Fibroblast of the aortic adventitia (primary cell): ENCODE results near the gene RASSF5. TPM values are rescaled to one million over a fixed set of nuclear protein-coding genes. Genes with fewer than 3 reads are reported as not detected.

Source experiments
- DNase-seq: peaks from one replicate; pipeline ENCODE4 v3.0.0-alpha.2; 2010; ENCODE audit warnings: low read depth
- H3K4me3 ChIP-seq: 2 replicates; pipeline ENCODE4 v1.5.1; 2011; ENCODE audit warnings: low read depth, mild to moderate bottlenecking, control low read depth, low read length, moderate library complexity
- CTCF ChIP-seq: IDR thresholded peaks from 2 replicates; pipeline ENCODE4 v1.5.1; 2011; ENCODE audit warnings: mild to moderate bottlenecking, low read length, control low read depth, inconsistent platforms; ENCODE audit not compliant: insufficient read depth
- total RNA-seq: library from RNA; depleted of rRNA; stranded (reverse); fragments of >200 nt; gene quantifications from 2 replicates; pipeline ENCODE4 v1.2.3, GENCODE V29; 2012; ENCODE audit warnings: low replicate concordance

The RASSF5 gene
- total RNA-seq, 1 donor: 4.1 TPM

- TF ChIP-seq CTCF: peak; percentile 91
- DNase-seq: peak; percentile 79
- no peak overlapping the region for H3K4me3 ChIP-seq
Observed at GRCh38 chr1:206583707-206584648, 76.6 kb downstream of the RASSF5 start.

GRCh38 chr1:206584683-206585082 lies 77.4 kb downstream of the RASSF5 start:
- no peak for TF ChIP-seq CTCF
- no peak for DNase-seq
- no peak overlapping the region for H3K4me3 ChIP-seq

GRCh38 chr1:206586501-206587445 lies 79.4 kb downstream of the RASSF5 start:
- no peak overlapping the region for H3K4me3 ChIP-seq
- no peak for DNase-seq
- TF ChIP-seq CTCF: no peak

- TF ChIP-seq CTCF: no peak
- DNase-seq: no peak
- H3K4me3 ChIP-seq: no peak overlapping the region
Observed at GRCh38 chr1:206587904-206588303, 80.6 kb downstream of the RASSF5 start.

GRCh38 chr1:206588492-206588891 lies 81.2 kb downstream of the RASSF5 start:
- no peak for TF ChIP-seq CTCF
- no peak overlapping the region for H3K4me3 ChIP-seq
- DNase-seq: no peak

GRCh38 chr1:206589206-206589605 lies 81.9 kb downstream of the RASSF5 start:
- H3K4me3 ChIP-seq: no peak overlapping the region
- TF ChIP-seq CTCF: no peak
- peak; percentile 89 for DNase-seq
